Adrenal gland (tissue), 5 donors: ENCODE data around the gene TCN2.

ENCODE experiments used
- CTCF ChIP-seq, 6 experiments: fragments of 450-650 bp in 4 of 6; fragments of 200-600 bp in 2 of 6; sonication (generic) in 1 of 6; IDR thresholded peaks; 1 replicate in 5 of 6; 2 replicates in 1 of 6; pipeline versions ENCODE4 v1.5.1 to v1.8.0; 2016 to 2021; ENCODE audit warnings: antibody characterized with exemption in 6 of 6, mild to moderate bottlenecking in 2 of 6, moderate library complexity in 1 of 6
- POLR2A ChIP-seq, 2 donors: fragments of 450-650 bp; IDR thresholded peaks; one replicate each; pipeline ENCODE4 v1.6.1; 2017; ENCODE audit warnings: antibody characterized with exemption in 2 of 2, mild to moderate bottlenecking in 2 of 2, moderate library complexity in 1 of 2
- donor health status: DM: no; HTN: no; CAD: no.

GRCh38 chr22:30566125-30566524 is 40.8 kb upstream of the TCN2 start:
- no peak for TF ChIP-seq CTCF (IDR thresholded peaks at IDR 0.05)
- TF ChIP-seq POLR2A (IDR thresholded peaks at IDR 0.05): no peak
